DND-41 (cell line): ENCODE data around the gene HIC2.
"Not testable (repeated sequence)": the region's sequence is repeated elsewhere in the genome, so short reads cannot be mapped to it uniquely, and the experiment has no call there.

Experiments
- CTCF ChIP-seq: IDR thresholded peaks from 2 replicates; pipeline ENCODE4 v1.5.1; 2012; ENCODE audit warnings: borderline replicate concordance, low read length, moderate library complexity, mild to moderate bottlenecking; ENCODE audit not compliant: poor library complexity, severe bottlenecking; ENCODE audit errors: extremely low read depth
- EZH2 ChIP-seq: IDR thresholded peaks from 3 replicates; pipeline ENCODE4 v1.6.1; 2012; ENCODE audit warnings: borderline replicate concordance, low read depth, mild to moderate bottlenecking, moderate library complexity, low read length, inconsistent platforms; ENCODE audit not compliant: severe bottlenecking

GRCh38 chr22:21383701-21384467 lies 33.3 kb upstream of the HIC2 start, which contains the start of gene RIMBP3B:
- TF ChIP-seq EZH2, CTCF: not testable (repeated sequence)
